Heart left ventricle (tissue), 16 donors: ENCODE measurements around the gene SH3BP4. TPM values are rescaled to one million over a fixed set of nuclear protein-coding genes. Genes with fewer than 3 reads are reported as not detected.

Experiments used
- ATAC-seq, 4 donors: fragments of 200-7000 bp; cut with Tn5 transposase; one replicate each; pipeline ENCODE4 v1.9.1; 2020 to 2022; ENCODE audit warnings: moderate library complexity in 4 of 4, mild to moderate bottlenecking in 3 of 4, moderate number of reproducible peaks in 1 of 4
- DNase-seq, 5 donors: peaks; one replicate each; pipeline ENCODE4 v3.0.0-alpha.2; 2020
- H3K27ac ChIP-seq, 12 donors: fragments of 200-600 bp; sonication (generic) in 4 of 12; one replicate each; pipeline versions ENCODE4 v1.5.0 to v1.8.0; 2016 to 2022; ENCODE audit warnings: mild to moderate bottlenecking in 2 of 12
- H3K27me3 ChIP-seq, 9 donors: fragments of 200-600 bp; sonication (generic) in 2 of 9; one replicate each; pipeline versions ENCODE4 v1.5.1 to v1.8.0; 2016 to 2022; ENCODE audit warnings: mild to moderate bottlenecking in 3 of 9
- H3K36me3 ChIP-seq, 9 donors: fragments of 200-600 bp; sonication (generic) in 2 of 9; one replicate each; pipeline versions ENCODE4 v1.5.0 to v1.8.0; 2018 to 2022; ENCODE audit warnings: mild to moderate bottlenecking in 2 of 9
- H3K4me1 ChIP-seq, 12 donors: fragments of 200-600 bp; sonication (generic) in 4 of 12; one replicate each; pipeline versions ENCODE4 v1.5.0 to v1.8.0; 2016 to 2022; ENCODE audit warnings: mild to moderate bottlenecking in 3 of 12
- H3K4me3 ChIP-seq, 12 donors: fragments of 200-600 bp; sonication (generic) in 4 of 12; one replicate each; pipeline versions ENCODE4 v1.5.0 to v1.8.0; 2017 to 2022; ENCODE audit warnings: mild to moderate bottlenecking in 9 of 12, moderate library complexity in 4 of 12
- H3K9me3 ChIP-seq, 12 donors: fragments of 200-600 bp; sonication (generic) in 4 of 12; one replicate each; pipeline versions ENCODE4 v1.5.0 to v1.8.0; 2016 to 2022; ENCODE audit warnings: mild to moderate bottlenecking in 1 of 12
- CTCF ChIP-seq, 12 donors: fragments of 200-600 bp; sonication (generic) in 4 of 12; IDR thresholded peaks; one replicate each; pipeline versions ENCODE4 v1.5.0 to v1.8.0; 2018 to 2022; ENCODE audit warnings: antibody characterized with exemption in 12 of 12, mild to moderate bottlenecking in 5 of 12
- POLR2A ChIP-seq, 2 donors: fragments of 450-650 bp; IDR thresholded peaks; one replicate each; pipeline ENCODE4 v1.6.1; 2017; ENCODE audit warnings: antibody characterized with exemption in 2 of 2, mild to moderate bottlenecking in 2 of 2, moderate library complexity in 2 of 2
- WGBS, 4 donors: extraction: QIAGEN DNeasy Blood & Tissue Kit in 2 of 4; methylation state at CpG; one replicate each; pipeline versions ENCODE4 v1.1.5 to v1.1.7; 2013 to 2018; 5-methylcytosine and 5-hydroxymethylcytosine counted together
- intact Hi-C, 10 donors: fragments of 100-400 bp; cut with DNase I; formaldehyde crosslinking; loops; one replicate each; pipeline versions ENCODE4 v1.11.1 to v1.14.2; 2022
- polyA plus RNA-seq, 2 donors: library from polyadenylated mRNA; stranded (reverse); fragments of 200-250 nt; gene quantifications; one replicate each; pipeline ENCODE4 v1.2.3, GENCODE V29; 2013
- total RNA-seq, 9 donors: library from RNA; depleted of rRNA in 2 of 9; stranded (reverse); fragments of >200 nt in 2 of 9; fragmentation: NEBNext Ultra II Directional in 3 of 9; extraction: Animal tissue kit (Norgen Biotek cat#: 25700) in 3 of 9; gene quantifications; one replicate each; pipeline versions ENCODE4 v1.1.0 to v1.2.4, GENCODE V29; 2016 to 2023
- donor health status: ischemic (EF 13 %, LVEDD 7.1; RV severe dilation, severe dysfunction).
- donor health status: healthy with polysubstance abuse.
- donor health status: DM: no; HTN: yes; CAD: no.
- donor health status: DM: no; HTN: no; CAD: no.
- donor health status: ischemic (EF 25% LVEDD 6.9; RV normal size, moderate dysfunction).
- donor health status: ischemic (EF 25% LVEDD 5.7; RV mildly dilated, moderate dysfunction).
- donor health status: healthy.
- donor health status: DM: yes; HTN: yes; CAD: no.
- donor health status: ischemic (EF 35%, LVEDD 5.7; RV mildly dilated, moderate dysfunction).
- donor health status: nonischemic (EF 11% LVEDD 7.7; RV severe dilation, severe dysfunction).
- donor health status: DM: yes; HTN: yes; CAD: no.
- donor health status: PGD.
- donor health status: ischemic (EF 29% LVEDD 5.4; RV normal size, mild dysfunction).
- donor health status: nonischemic (EF 23%, LVEDD 6.1; RV moderate dilation, normal function).

The SH3BP4 gene
- total and polyA plus RNA-seq, 11 donors = 5.4 to 33.5 (median 12.4) TPM

- WGBS, 4 donors = 51 to 62% (median 58%) methylated on average over 16 to 20 of the region's 20 CpGs
- Histone ChIP-seq H3K4me3 (peak overlapping the region; percentile 60 to 100 (median 82)), H3K27me3 (peaks cover 0 to 33% (median 0%) of the 10 kb centered on the region in 9 donors), H3K4me1 (peaks cover 0 to 59% (median 29%) of the 10 kb centered on the region in 12 donors), H3K27ac (peak overlapping the region; percentile 51 to 91 (median 74)), H3K36me3 (no peaks in the 10 kb centered on the region), H3K9me3 (no peaks in the 10 kb centered on the region)
- ATAC-seq (no peak), DNase-seq (no peak)
- intact Hi-C loops = loop anchor here in 7 of 10 donors (2.0 to 10.0 kb wide), 10 partner anchors 27 to 154 kb away; no protein-coding TSS in a partner anchor
- TF ChIP-seq POLR2A (IDR thresholded peaks at IDR 0.05) (no peak), CTCF (IDR thresholded peaks at IDR 0.05) (no peak)
These were observed 1.6 kb downstream of the SH3BP4 start for GRCh38 chr2:234953116-234954031.

- WGBS, 4 donors = 37 to 74% (median 64%) methylated on average over 6 to 8 of the region's 8 CpGs
- intact Hi-C loops = loop anchor here in 7 of 10 donors (2.0 to 10.0 kb wide), 10 partner anchors 26 to 153 kb away; no protein-coding TSS in a partner anchor
- H3K27ac ChIP-seq = peak overlapping the region; percentile 51 to 91 (median 74)
- H3K9me3 ChIP-seq = no peaks in the 10 kb centered on the region
- H3K4me3 ChIP-seq = peak overlapping the region in 8 of 12 donors; percentile 74 to 100 (median 88)
- peaks cover 0 to 59% (median 29%) of the 10 kb centered on the region in 12 donors for H3K4me1 ChIP-seq
- peak in 2 of 4 donors; percentile 5 to 60 for ATAC-seq
- no peaks in the 10 kb centered on the region for H3K36me3 ChIP-seq
- H3K27me3 ChIP-seq = peaks cover 0 to 31% (median 0%) of the 10 kb centered on the region in 9 donors
- peak in 1 of 5 donors; percentile 44 for DNase-seq
- TF ChIP-seq CTCF (IDR thresholded peaks at IDR 0.05) = no peak
- TF ChIP-seq POLR2A (IDR thresholded peaks at IDR 0.05) = no peak
These were observed 2.8 kb downstream of the SH3BP4 start for GRCh38 chr2:234954551-234954992.

- Histone ChIP-seq H3K9me3 (no peaks in the 10 kb centered on the region), H3K4me3 (peak overlapping the region in 1 of 12 donors; percentile 99), H3K27ac (peak overlapping the region in 10 of 12 donors; percentile 11 to 91 (median 70)), H3K27me3 (peaks cover 0 to 25% (median 0%) of the 10 kb centered on the region in 9 donors), H3K4me1 (peaks cover 0 to 64% (median 29%) of the 10 kb centered on the region in 12 donors), H3K36me3 (no peaks in the 10 kb centered on the region)
- TF ChIP-seq CTCF (IDR thresholded peaks at IDR 0.05) = no peak
- no peak for TF ChIP-seq POLR2A (IDR thresholded peaks at IDR 0.05)
- intact Hi-C loops = loop anchor here in 5 of 10 donors (2.0 to 10.0 kb wide), 6 partner anchors 26 to 150 kb away; no protein-coding TSS in a partner anchor
- WGBS, 4 donors = 88 to 92% (median 89%) methylated on average over 16 of the region's 16 CpGs
- DNase-seq (no peak), ATAC-seq (no peak)
These were observed 3.3 kb downstream of the SH3BP4 start for GRCh38 chr2:234955091-234955591.
